ENCODE measurements around the gene MAML3.

DNA sequence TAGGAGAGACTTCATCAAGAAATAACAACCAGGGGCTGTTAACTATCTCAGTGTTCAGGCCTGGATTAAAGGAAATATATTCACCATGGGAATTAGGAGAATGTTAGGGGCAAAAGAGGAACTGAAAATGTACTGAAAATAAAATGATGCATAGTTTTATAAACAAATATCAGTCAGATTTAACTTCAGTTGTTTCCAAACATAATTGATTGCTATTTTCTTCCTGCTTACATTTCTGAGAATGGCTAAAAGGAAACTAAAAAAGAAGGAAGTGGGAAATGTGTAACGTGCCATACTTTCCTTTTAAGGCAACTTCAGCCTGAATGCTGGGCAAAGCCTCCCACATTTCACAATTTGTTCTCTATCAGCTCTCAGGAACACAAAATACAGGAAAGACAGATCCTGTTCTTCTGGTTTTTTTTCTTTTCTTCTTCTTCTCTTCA lies 178.1 kb downstream of the MAML3 start:
- TF ChIP-seq, protein P1, sequence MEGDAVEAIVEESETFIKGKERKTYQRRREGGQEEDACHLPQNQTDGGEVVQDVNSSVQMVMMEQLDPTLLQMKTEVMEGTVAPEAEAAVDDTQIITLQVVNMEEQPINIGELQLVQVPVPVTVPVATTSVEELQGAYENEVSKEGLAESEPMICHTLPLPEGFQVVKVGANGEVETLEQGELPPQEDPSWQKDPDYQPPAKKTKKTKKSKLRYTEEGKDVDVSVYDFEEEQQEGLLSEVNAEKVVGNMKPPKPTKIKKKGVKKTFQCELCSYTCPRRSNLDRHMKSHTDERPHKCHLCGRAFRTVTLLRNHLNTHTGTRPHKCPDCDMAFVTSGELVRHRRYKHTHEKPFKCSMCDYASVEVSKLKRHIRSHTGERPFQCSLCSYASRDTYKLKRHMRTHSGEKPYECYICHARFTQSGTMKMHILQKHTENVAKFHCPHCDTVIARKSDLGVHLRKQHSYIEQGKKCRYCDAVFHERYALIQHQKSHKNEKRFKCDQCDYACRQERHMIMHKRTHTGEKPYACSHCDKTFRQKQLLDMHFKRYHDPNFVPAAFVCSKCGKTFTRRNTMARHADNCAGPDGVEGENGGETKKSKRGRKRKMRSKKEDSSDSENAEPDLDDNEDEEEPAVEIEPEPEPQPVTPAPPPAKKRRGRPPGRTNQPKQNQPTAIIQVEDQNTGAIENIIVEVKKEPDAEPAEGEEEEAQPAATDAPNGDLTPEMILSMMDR (IDR thresholded peaks at IDR 0.05; ENCODE audit: low read depth, low read length), result no peak
- no peak for TF ChIP-seq EZH2phosphoT487 (IDR thresholded peaks at IDR 0.05; ENCODE audit: low read depth)
